Neuronal stem cell (in vitro differentiated cells): ENCODE measurements around the gene C3orf70.

Source experiments
- DNase-seq: peaks from one replicate; pipeline ENCODE4 v3.0.0-alpha.2; 2013; ENCODE audit warnings: low spot score
- H2AFZ ChIP-seq: one replicate; pipeline ENCODE4 v1.6.1; 2013; ENCODE audit warnings: mild to moderate bottlenecking, low read length, inconsistent platforms
- H2AK5ac ChIP-seq: 2 replicates; pipeline ENCODE4 v1.6.1; 2013; ENCODE audit warnings: low read depth, mild to moderate bottlenecking, inconsistent platforms, low read length, moderate library complexity, mixed read lengths
- H2BK120ac ChIP-seq: 2 replicates; pipeline ENCODE4 v1.6.1; 2013; ENCODE audit warnings: low read depth, mild to moderate bottlenecking, inconsistent platforms, low read length, moderate library complexity, mixed read lengths
- H2BK12ac ChIP-seq: one replicate; pipeline ENCODE4 v1.6.1; 2013; ENCODE audit warnings: low read length, inconsistent platforms
- H2BK15ac ChIP-seq: 2 replicates; pipeline ENCODE4 v1.6.1; 2013; ENCODE audit warnings: mild to moderate bottlenecking, low read length, inconsistent platforms, mixed read lengths
- H2BK5ac ChIP-seq: one replicate; pipeline ENCODE4 v1.6.1; 2013; ENCODE audit warnings: inconsistent platforms, mild to moderate bottlenecking, low read length, moderate library complexity
- H3K14ac ChIP-seq: one replicate; pipeline ENCODE4 v1.6.1; 2013; ENCODE audit warnings: low read length, inconsistent platforms
- H3K18ac ChIP-seq: 2 replicates; pipeline ENCODE4 v1.6.1; 2013; ENCODE audit warnings: low read length, inconsistent platforms
- H3K23ac ChIP-seq: 2 replicates; pipeline ENCODE4 v1.6.1; 2013; ENCODE audit warnings: low read depth, mild to moderate bottlenecking, mixed read lengths, low read length, inconsistent platforms; ENCODE audit not compliant: poor library complexity
- H3K27ac ChIP-seq: replicated peaks from 3 replicates; pipeline ENCODE4 v1.5.1; 2013; ENCODE audit warnings: low read length, inconsistent platforms
- H3K27me3 ChIP-seq, 3 experiments: 2 replicates each; pipeline ENCODE4 v1.6.1; 2013; ENCODE audit warnings: low read length in 3 of 3, mild to moderate bottlenecking in 2 of 3, inconsistent platforms in 1 of 3, low read depth in 1 of 3, mixed read lengths in 1 of 3, moderate library complexity in 1 of 3; ENCODE audit not compliant: control insufficient read depth in 3 of 3, insufficient read depth in 3 of 3
- H3K36me3 ChIP-seq, 2 donors: replicated peaks in 1 of 2; 2 replicates each; pipeline ENCODE4 v1.6.1; 2013; ENCODE audit warnings: low read length in 2 of 2; ENCODE audit not compliant: control insufficient read depth in 2 of 2, insufficient read depth in 2 of 2
- H3K4ac ChIP-seq: 2 replicates; pipeline ENCODE4 v1.6.1; 2013; ENCODE audit warnings: inconsistent platforms, mild to moderate bottlenecking, low read length, moderate library complexity
- H3K4me1 ChIP-seq, 2 donors: 1 replicate in 1 of 2; 2 replicates in 1 of 2; pipeline ENCODE4 v1.6.1; 2013; ENCODE audit warnings: low read length in 2 of 2, low read depth in 1 of 2; ENCODE audit not compliant: control insufficient read depth in 2 of 2, insufficient read depth in 1 of 2
- H3K4me2 ChIP-seq: one replicate; pipeline ENCODE4 v1.6.1; 2013; ENCODE audit warnings: mild to moderate bottlenecking, low read length, inconsistent platforms; ENCODE audit not compliant: insufficient read depth, poor library complexity, severe bottlenecking
- H3K4me3 ChIP-seq, 2 donors: 2 replicates each; pipeline ENCODE4 v1.5.1; 2013; ENCODE audit warnings: low read length in 2 of 2, mild to moderate bottlenecking in 2 of 2, inconsistent platforms in 1 of 2, moderate library complexity in 1 of 2
- H3K79me1 ChIP-seq: one replicate; pipeline ENCODE4 v1.6.1; 2013; ENCODE audit warnings: low read depth, mild to moderate bottlenecking, inconsistent platforms, low read length, moderate library complexity
- H3K9ac ChIP-seq: one replicate; pipeline ENCODE4 v1.6.1; 2013; ENCODE audit warnings: mild to moderate bottlenecking, low read depth, low read length, inconsistent platforms; ENCODE audit not compliant: poor library complexity
- H3K9me3 ChIP-seq, 2 donors: replicated peaks in 1 of 2; 2 replicates each; pipeline versions ENCODE3 to v1.6.1; 2013; ENCODE audit warnings: low read length in 2 of 2, mild to moderate bottlenecking in 2 of 2, inconsistent platforms in 1 of 2, low read depth in 1 of 2, mixed read lengths in 1 of 2, moderate library complexity in 1 of 2; ENCODE audit not compliant: control insufficient read depth in 2 of 2, insufficient read depth in 1 of 2
- H4K8ac ChIP-seq: one replicate; pipeline ENCODE4 v1.6.1; 2013; ENCODE audit warnings: low read depth, mild to moderate bottlenecking, inconsistent platforms, low read length, moderate library complexity
- H4K91ac ChIP-seq: one replicate; pipeline ENCODE4 v1.6.1; 2013; ENCODE audit warnings: low read length, low read depth, mild to moderate bottlenecking, inconsistent platforms; ENCODE audit not compliant: poor library complexity
- WGBS, 2 donors: extraction: QIAGEN DNeasy Blood & Tissue Kit; methylation state at CpG; one replicate each; pipeline ENCODE4 v1.1.7; 2013; ENCODE audit warnings: missing lambda C conversion rate in 2 of 2, mixed read lengths in 1 of 2; ENCODE audit not compliant: insufficient read length in 2 of 2, insufficient replicate concordance in 1 of 2; ENCODE audit errors: extremely low coverage in 2 of 2; 5-methylcytosine and 5-hydroxymethylcytosine counted together

The C3orf70 gene

DNA sequence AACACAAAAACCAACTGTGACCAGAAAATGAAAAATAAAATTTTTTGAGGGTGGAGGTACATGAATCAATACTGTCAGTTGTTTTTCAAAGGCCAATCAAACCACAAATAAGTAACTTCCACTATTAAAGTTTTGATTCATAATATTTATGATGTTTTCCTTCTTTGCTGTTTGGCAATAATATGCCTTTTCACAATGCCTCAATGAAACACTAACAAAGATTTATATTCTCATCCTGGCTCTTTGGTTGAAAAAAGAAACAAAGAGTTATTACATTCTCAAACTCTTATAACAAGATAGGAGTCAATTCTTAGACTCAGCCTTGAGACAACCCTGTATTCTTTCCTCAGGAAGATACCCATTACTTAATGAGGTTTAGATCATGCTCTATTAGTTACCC, 63.1 kb downstream of the C3orf70 start:
- Histone ChIP-seq H3K9me3 (no peaks in the 10 kb centered on the region), H3K36me3 (no peaks in the 10 kb centered on the region), H3K79me1 (no peaks in the 10 kb centered on the region), H3K4me3 (no peak overlapping the region), H2AK5ac (no peak overlapping the region), H2BK5ac (no peak overlapping the region), H2AFZ (no peak overlapping the region), H3K18ac (no peak overlapping the region), H2BK120ac (no peak overlapping the region), H4K8ac (no peak overlapping the region), H3K27me3 (no peaks in the 10 kb centered on the region), H2BK15ac (no peak overlapping the region), H3K23ac (no peak overlapping the region), H3K14ac (no peak overlapping the region), H3K9ac (no peak overlapping the region), H3K27ac (no peak overlapping the region), H3K4ac (no peak overlapping the region), H3K4me1 (peaks cover 0 to 2% of the 10 kb centered on the region in 2 donors), H2BK12ac (no peak overlapping the region), H4K91ac (no peak overlapping the region), H3K4me2 (no peak overlapping the region)
- no peak for DNase-seq

GRCh38 chr3:185089343-185089742, 63.5 kb downstream of the C3orf70 start:
- Histone ChIP-seq H3K9ac (no peak overlapping the region), H3K4me2 (no peak overlapping the region), H3K9me3 (no peaks in the 10 kb centered on the region), H2BK5ac (no peak overlapping the region), H4K8ac (no peak overlapping the region), H3K4me1 (peaks cover 0 to 2% of the 10 kb centered on the region in 2 donors), H3K27ac (no peak overlapping the region), H2AK5ac (no peak overlapping the region), H3K27me3 (no peaks in the 10 kb centered on the region), H3K36me3 (no peaks in the 10 kb centered on the region), H2BK15ac (no peak overlapping the region), H4K91ac (no peak overlapping the region), H3K14ac (no peak overlapping the region), H2AFZ (no peak overlapping the region), H3K4me3 (no peak overlapping the region), H2BK120ac (no peak overlapping the region), H3K18ac (no peak overlapping the region), H3K4ac (no peak overlapping the region), H2BK12ac (no peak overlapping the region), H3K79me1 (no peaks in the 10 kb centered on the region), H3K23ac (no peak overlapping the region)
- WGBS, 2 donors: no CpG with 5 or more reads among the region's 2 CpGs
- DNase-seq: no peak

- Histone ChIP-seq H2AFZ (no peak overlapping the region), H3K27me3 (no peaks in the 10 kb centered on the region)
Measured at GRCh38 chr3:185087419-185087818, 65.4 kb downstream of the C3orf70 start.

DNA sequence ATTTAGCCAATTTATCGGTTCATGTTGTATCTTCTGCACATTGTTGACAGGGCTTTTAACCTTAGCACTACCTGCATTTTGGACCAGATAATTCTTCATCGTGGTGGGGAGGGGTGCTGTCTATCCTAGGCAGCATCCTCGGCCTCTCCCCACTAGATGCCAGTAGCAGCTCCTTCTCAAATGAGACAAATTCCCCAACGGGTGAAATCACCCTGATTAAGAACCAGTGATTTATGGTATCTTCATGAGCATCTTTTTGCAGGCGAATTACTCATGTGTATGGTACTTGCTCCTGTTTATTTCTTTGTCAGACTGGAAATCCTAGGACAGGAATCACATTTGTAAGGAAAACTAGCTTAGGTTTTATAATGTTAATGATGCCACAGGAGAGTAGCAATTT, 68.0 kb downstream of the C3orf70 start:
- H4K8ac ChIP-seq: no peak overlapping the region
- no peak overlapping the region for H2AK5ac ChIP-seq
- H2BK15ac ChIP-seq: no peak overlapping the region
- no peak overlapping the region for H2AFZ ChIP-seq
- H3K14ac ChIP-seq: no peak overlapping the region
- no CpG with 5 or more reads among the region's 5 CpGs for WGBS, 2 donors
- H2BK12ac ChIP-seq: no peak overlapping the region
- DNase-seq: no peak
- no peak overlapping the region for H3K4me2 ChIP-seq
- H2BK5ac ChIP-seq: no peak overlapping the region
- peaks cover 0 to 11% of the 10 kb centered on the region in 2 donors for H3K36me3 ChIP-seq
- no peaks in the 10 kb centered on the region for H3K79me1 ChIP-seq
- no peak overlapping the region for H3K27ac ChIP-seq
- no peaks in the 10 kb centered on the region for H3K27me3 ChIP-seq
- H3K18ac ChIP-seq: no peak overlapping the region
- no peak overlapping the region for H4K91ac ChIP-seq
- no peaks in the 10 kb centered on the region for H3K4me1 ChIP-seq
- no peak overlapping the region for H3K4me3 ChIP-seq
- no peaks in the 10 kb centered on the region for H3K9me3 ChIP-seq
- H3K23ac ChIP-seq: no peak overlapping the region
- no peak overlapping the region for H3K9ac ChIP-seq
- no peak overlapping the region for H2BK120ac ChIP-seq
- no peak overlapping the region for H3K4ac ChIP-seq

More at GRCh38 chr3:185087419-185087818, 65.4 kb downstream of the C3orf70 start:
- H2BK15ac ChIP-seq: no peak overlapping the region
- H3K14ac ChIP-seq: no peak overlapping the region
- H2BK12ac ChIP-seq: no peak overlapping the region
- no peak overlapping the region for H3K4me3 ChIP-seq
- H3K9ac ChIP-seq: no peak overlapping the region
- H3K79me1 ChIP-seq: no peaks in the 10 kb centered on the region
- H3K27ac ChIP-seq: no peak overlapping the region
- no peak overlapping the region for H4K91ac ChIP-seq
- no peak overlapping the region for H3K4me2 ChIP-seq
- 100% methylated on average over 1 of the region's 3 CpGs; no CpG with 5 or more reads in 1 of the 2 donors for WGBS, 2 donors
- no peak overlapping the region for H2BK5ac ChIP-seq
- no peak overlapping the region for H3K18ac ChIP-seq
- H3K36me3 ChIP-seq: peaks cover 0 to 6% of the 10 kb centered on the region in 2 donors
- DNase-seq: no peak
- H3K9me3 ChIP-seq: no peaks in the 10 kb centered on the region
- no peak overlapping the region for H3K4ac ChIP-seq
- no peaks in the 10 kb centered on the region for H3K4me1 ChIP-seq
- no peak overlapping the region for H3K23ac ChIP-seq
- no peak overlapping the region for H2BK120ac ChIP-seq
- no peak overlapping the region for H2AK5ac ChIP-seq
- no peak overlapping the region for H4K8ac ChIP-seq
